OCI-LY1 (cell line): Measurements from ENCODE around the gene TEKT2.
A peak's percentile ranks its signal among the peaks of the same experiment; 100 is the strongest.

ENCODE experiments used
- H2AFZ ChIP-seq: fragments of 200-600 bp; sonication (generic), shearing (Covaris generic); 2 replicates; pipeline ENCODE4 v1.6.0; 2014; ENCODE audit warnings: antibody characterized with exemption, mild to moderate bottlenecking, low read length
- H3F3A ChIP-seq: fragments of 200-600 bp; sonication (generic), shearing (Covaris generic); 2 replicates; pipeline ENCODE4 v1.6.0; 2014; ENCODE audit warnings: mild to moderate bottlenecking, antibody characterized with exemption, low read length, moderate library complexity; ENCODE audit not compliant: insufficient read depth
- H3K27ac ChIP-seq: fragments of 200-600 bp; sonication (generic); 2 replicates; pipeline ENCODE4 v1.5.1; 2014; ENCODE audit warnings: low read length, mixed run types, mild to moderate bottlenecking, low read depth; ENCODE audit not compliant: poor library complexity, severe bottlenecking
- H3K27me3 ChIP-seq: fragments of 200-600 bp; sonication (generic); 2 replicates; pipeline ENCODE4 v1.6.0; 2014; ENCODE audit warnings: antibody characterized with exemption, mild to moderate bottlenecking, low read length, moderate library complexity; ENCODE audit not compliant: insufficient read depth
- H3K36me3 ChIP-seq: fragments of 200-600 bp; sonication (generic); 2 replicates; pipeline ENCODE4 v1.6.1; 2014; ENCODE audit warnings: mild to moderate bottlenecking, antibody characterized with exemption, low read length, moderate library complexity, mixed read lengths; ENCODE audit not compliant: insufficient read depth
- H3K4me1 ChIP-seq: fragments of 200-600 bp; sonication (generic); 2 replicates; pipeline ENCODE4 v1.5.1; 2014; ENCODE audit warnings: mild to moderate bottlenecking, low read length, moderate library complexity; ENCODE audit not compliant: insufficient read depth, severe bottlenecking
- H3K4me2 ChIP-seq: fragments of 200-600 bp; sonication (generic), shearing (Covaris generic); 2 replicates; pipeline ENCODE4 v1.6.1; 2014; ENCODE audit warnings: low read length
- H3K4me3 ChIP-seq: fragments of 200-600 bp; sonication (generic); 2 replicates; pipeline ENCODE4 v1.5.1; 2014; ENCODE audit warnings: low read length, low read depth, mild to moderate bottlenecking, mixed read lengths; ENCODE audit not compliant: poor library complexity, severe bottlenecking
- H3K79me2 ChIP-seq: fragments of 200-600 bp; shearing (Covaris generic); 2 replicates; pipeline ENCODE4 v1.6.1; 2016; ENCODE audit warnings: mixed run types, low read length, mixed read lengths; ENCODE audit not compliant: insufficient read depth
- H3K9ac ChIP-seq: fragments of 200-600 bp; sonication (generic), shearing (Covaris generic); 2 replicates; pipeline ENCODE4 v1.6.1; 2014; ENCODE audit warnings: mild to moderate bottlenecking, low read length, mixed read lengths
- H3K9me2 ChIP-seq: fragments of 200-600 bp; sonication (generic), shearing (Covaris generic); 2 replicates; pipeline ENCODE4 v1.6.1; 2014; ENCODE audit warnings: low read depth, mild to moderate bottlenecking, low read length, mixed read lengths
- H3K9me3 ChIP-seq: fragments of 200-600 bp; shearing (Covaris generic); 2 replicates; pipeline ENCODE4 v1.6.1; 2014; ENCODE audit warnings: low read length, mixed read lengths
- H4K20me1 ChIP-seq: fragments of 200-600 bp; sonication (generic), shearing (Covaris generic); 2 replicates; pipeline ENCODE4 v1.6.0; 2016; ENCODE audit warnings: mild to moderate bottlenecking, low read length; ENCODE audit not compliant: insufficient read depth
- EZH2 ChIP-seq: fragments of 200-600 bp; sonication (generic), shearing (Covaris generic); IDR thresholded peaks from 2 replicates; pipeline ENCODE4 v1.8.0; 2017; ENCODE audit warnings: borderline replicate concordance, mixed run types, mild to moderate bottlenecking, antibody characterized with exemption, low read length, moderate library complexity, mixed read lengths
- TF ChIP-seq, protein P1 (sequence below): fragments of 200-600 bp; sonication (generic), shearing (Covaris generic); IDR thresholded peaks from 2 replicates; pipeline ENCODE4 v1.5.1; 2017; ENCODE audit warnings: mild to moderate bottlenecking, antibody characterized with exemption, low read length, moderate library complexity, mixed read lengths

The TEKT2 gene

DNA sequence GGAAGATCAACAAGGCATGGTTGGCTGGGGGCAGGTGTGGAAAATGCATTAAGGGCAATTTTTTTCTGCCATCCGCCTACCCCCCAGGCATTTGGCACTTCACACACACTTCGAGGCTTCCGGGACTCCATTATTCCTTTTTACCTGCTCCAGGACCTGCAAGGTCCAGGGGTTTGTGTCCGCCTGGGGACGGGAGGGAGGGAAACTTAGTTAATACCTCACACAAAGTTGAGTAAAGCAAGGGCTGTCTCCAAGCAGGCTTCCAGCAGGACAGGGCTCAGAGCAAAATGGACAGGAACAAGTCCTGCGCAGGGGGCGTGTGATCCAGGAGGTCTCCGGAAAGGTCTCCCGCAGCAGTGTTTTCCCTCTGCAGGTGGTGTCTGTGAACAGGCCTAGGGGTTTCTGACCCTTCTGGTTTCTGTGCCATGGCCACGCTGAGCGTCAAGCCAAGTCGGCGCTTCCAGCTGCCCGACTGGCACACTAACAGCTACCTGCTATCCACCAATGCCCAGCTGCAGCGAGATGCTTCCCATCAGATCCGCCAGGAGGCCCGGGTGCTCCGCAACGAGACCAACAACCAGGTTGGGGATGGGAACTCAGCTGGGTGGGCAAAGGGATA is 712 bp downstream of the TEKT2 start:
- no peaks in the 10 kb centered on the region for H3K79me2 ChIP-seq
- no peaks in the 10 kb centered on the region for H3F3A ChIP-seq
- H3K36me3 ChIP-seq, result no peaks in the 10 kb centered on the region
- no peaks in the 10 kb centered on the region for H3K9me3 ChIP-seq
- H3K9ac ChIP-seq, result peak overlapping the region; percentile 9; the same call in 1 of the 2 replicates
- no peaks in the 10 kb centered on the region for H3K9me2 ChIP-seq
- peaks cover 5% of the 10 kb centered on the region; the same call in 1 of the 2 replicates for H3K27me3 ChIP-seq
- peak overlapping the region; percentile 49 for H3K4me3 ChIP-seq
- TF ChIP-seq, protein P1, sequence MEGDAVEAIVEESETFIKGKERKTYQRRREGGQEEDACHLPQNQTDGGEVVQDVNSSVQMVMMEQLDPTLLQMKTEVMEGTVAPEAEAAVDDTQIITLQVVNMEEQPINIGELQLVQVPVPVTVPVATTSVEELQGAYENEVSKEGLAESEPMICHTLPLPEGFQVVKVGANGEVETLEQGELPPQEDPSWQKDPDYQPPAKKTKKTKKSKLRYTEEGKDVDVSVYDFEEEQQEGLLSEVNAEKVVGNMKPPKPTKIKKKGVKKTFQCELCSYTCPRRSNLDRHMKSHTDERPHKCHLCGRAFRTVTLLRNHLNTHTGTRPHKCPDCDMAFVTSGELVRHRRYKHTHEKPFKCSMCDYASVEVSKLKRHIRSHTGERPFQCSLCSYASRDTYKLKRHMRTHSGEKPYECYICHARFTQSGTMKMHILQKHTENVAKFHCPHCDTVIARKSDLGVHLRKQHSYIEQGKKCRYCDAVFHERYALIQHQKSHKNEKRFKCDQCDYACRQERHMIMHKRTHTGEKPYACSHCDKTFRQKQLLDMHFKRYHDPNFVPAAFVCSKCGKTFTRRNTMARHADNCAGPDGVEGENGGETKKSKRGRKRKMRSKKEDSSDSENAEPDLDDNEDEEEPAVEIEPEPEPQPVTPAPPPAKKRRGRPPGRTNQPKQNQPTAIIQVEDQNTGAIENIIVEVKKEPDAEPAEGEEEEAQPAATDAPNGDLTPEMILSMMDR, result no peak
- TF ChIP-seq EZH2, result no peak
- no peaks in the 10 kb centered on the region for H4K20me1 ChIP-seq
- H3K4me2 ChIP-seq, result peak overlapping the region; percentile 66
- H2AFZ ChIP-seq, result no peak overlapping the region
- no peak overlapping the region for H3K27ac ChIP-seq
- peaks cover 20% of the 10 kb centered on the region for H3K4me1 ChIP-seq

DNA sequence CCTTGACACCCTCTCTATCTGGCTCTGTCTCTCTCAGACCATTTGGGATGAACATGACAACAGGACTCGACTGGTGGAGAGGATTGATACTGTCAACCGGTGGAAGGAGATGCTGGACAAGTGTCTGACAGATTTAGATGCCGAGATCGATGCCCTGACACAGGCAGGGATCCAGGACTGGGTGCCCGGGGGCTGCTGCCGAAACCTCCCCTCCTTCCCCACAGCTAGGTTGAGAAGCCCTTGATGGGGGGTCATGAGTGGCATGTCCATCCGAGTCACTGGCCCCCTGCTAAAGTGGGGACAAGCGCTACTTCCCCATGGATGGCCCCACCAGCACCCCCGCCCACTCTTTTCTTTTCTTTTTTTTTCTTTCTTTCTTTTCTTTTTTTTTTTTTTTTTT is 1.2 kb downstream of the TEKT2 start:
- H3K36me3 ChIP-seq, result peaks cover 3% of the 10 kb centered on the region; the same call in 1 of the 2 replicates
- no peak for TF ChIP-seq EZH2
- TF ChIP-seq, protein P1, result no peak
- no peak overlapping the region for H3K9ac ChIP-seq

DNA sequence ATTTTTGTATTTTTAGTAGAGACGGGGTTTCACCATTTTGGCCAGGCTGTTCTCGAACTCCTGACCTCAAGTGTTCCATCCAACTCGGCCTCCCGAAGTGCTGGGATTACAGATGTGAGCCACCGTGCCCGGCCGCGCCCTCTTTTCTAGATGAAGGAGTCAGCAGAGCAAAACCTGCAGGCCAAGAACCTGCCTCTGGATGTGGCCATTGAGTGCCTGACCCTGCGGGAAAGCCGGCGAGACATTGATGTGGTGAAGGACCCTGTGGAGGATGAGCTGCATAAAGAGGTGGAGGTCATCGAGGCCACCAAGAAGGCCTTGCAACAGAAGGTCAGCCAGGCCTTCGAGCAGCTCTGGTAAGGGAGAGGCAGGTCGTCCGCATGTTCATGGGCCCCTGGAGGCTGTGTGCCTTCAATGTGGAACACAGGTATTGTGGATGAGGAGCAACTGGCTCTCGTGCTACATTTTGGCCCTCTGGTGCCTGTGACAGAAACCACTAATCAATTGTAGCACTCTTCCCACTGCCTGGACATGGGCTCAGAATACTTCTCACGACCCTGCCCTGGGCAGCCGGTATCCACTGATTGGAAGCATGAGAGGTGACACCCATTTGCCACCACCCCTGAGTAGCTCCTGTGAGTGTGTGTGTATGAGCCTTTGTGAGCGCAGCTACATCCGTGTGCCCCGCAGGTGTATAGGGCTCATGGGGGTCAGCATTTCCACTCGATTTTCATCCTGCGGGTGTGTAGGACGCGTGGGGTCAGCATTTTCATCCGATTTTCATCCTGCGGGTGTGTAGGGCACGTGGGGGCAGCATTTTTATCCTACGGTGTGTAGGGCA is 2.0 kb downstream of the TEKT2 start:
- peaks cover 4% of the 10 kb centered on the region; the same call in 1 of the 2 replicates for H3K36me3 ChIP-seq
- H3K4me3 ChIP-seq, result no peak overlapping the region
- no peak overlapping the region for H3K4me2 ChIP-seq
- H4K20me1 ChIP-seq, result no peaks in the 10 kb centered on the region
- peaks cover 5% of the 10 kb centered on the region; the same call in 1 of the 2 replicates for H3K27me3 ChIP-seq
- no peaks in the 10 kb centered on the region for H3K9me3 ChIP-seq
- H3F3A ChIP-seq, result no peaks in the 10 kb centered on the region
- no peak overlapping the region for H2AFZ ChIP-seq
- H3K9ac ChIP-seq, result no peak overlapping the region
- H3K4me1 ChIP-seq, result peaks cover 27% of the 10 kb centered on the region
- no peak overlapping the region for H3K27ac ChIP-seq
- no peak for TF ChIP-seq EZH2
- TF ChIP-seq, protein P1, result no peak
- H3K79me2 ChIP-seq, result no peaks in the 10 kb centered on the region
- H3K9me2 ChIP-seq, result no peaks in the 10 kb centered on the region

More for the DNA sequence above, 1.2 kb downstream of the TEKT2 start:
- Histone ChIP-seq H3F3A (no peaks in the 10 kb centered on the region), H4K20me1 (no peaks in the 10 kb centered on the region), H3K4me1 (peaks cover 25% of the 10 kb centered on the region), H3K27ac (no peak overlapping the region), H2AFZ (no peak overlapping the region), H3K27me3 (peaks cover 5% of the 10 kb centered on the region; the same call in 1 of the 2 replicates), H3K9me2 (no peaks in the 10 kb centered on the region), H3K4me2 (no peak overlapping the region), H3K9me3 (no peaks in the 10 kb centered on the region), H3K79me2 (no peaks in the 10 kb centered on the region), H3K4me3 (no peak overlapping the region)
